ENCODE data around the gene MAPK11.

DNA sequence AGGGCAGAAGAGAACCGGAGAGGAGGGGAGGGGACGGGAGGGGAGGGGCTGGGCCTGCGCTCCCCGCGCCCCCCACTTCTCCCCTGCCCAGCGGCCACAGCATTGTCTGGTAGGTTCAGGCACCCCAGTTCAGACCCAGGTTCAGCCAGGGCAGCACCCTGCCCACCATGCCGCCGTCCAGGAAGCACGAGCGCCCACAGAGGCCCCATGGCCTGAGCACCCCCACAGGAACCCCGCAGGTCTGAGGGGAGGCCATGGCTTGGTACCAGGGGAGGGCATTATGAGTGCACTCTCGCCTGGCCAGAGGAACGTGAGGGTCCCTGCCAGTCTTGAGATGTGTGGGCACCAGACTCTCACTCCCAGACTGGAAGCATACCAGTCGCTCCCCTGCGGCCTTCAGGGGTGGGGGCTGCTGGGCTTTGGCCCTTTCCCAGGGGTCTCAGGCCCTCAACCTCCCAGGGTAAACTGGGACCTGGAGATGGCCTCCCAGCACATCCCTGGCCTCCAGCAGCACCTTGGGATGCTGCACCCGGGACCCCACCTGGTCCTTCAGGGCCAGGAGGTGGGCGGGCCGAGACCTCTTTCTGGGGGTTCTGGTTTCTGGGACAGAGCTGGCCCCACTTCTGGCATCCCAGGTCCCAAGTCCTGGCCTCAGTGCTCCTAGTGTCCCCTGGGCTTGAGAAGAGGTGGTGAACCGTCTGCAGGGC lies 37.9 kb upstream of the MAPK11 start:
- TF ChIP-seq CTCF (IDR thresholded peaks at IDR 0.05): no peak
- TF ChIP-seq POLR2A (IDR thresholded peaks at IDR 0.05): no peak
- TF ChIP-seq POLR2AphosphoS5 (IDR thresholded peaks at IDR 0.05): no peak

All from prostate gland (tissue), 2 donors.